Uterus (tissue), 2 donors: ENCODE data around the gene ATG5.

ENCODE experiments used
- POLR2A ChIP-seq, 2 donors: fragments of 450-650 bp; IDR thresholded peaks; one replicate each; pipeline ENCODE4 v1.6.1; 2016; ENCODE audit warnings: antibody characterized with exemption in 2 of 2, mild to moderate bottlenecking in 1 of 2, moderate library complexity in 1 of 2
- TF ChIP-seq, protein P1 (sequence below), 4 experiments: fragments of 200-600 bp in 2 of 4; fragments of 450-650 bp in 2 of 4; sonication (generic) in 2 of 4; IDR thresholded peaks; one replicate each; pipeline ENCODE4 v1.5.1; 2016 to 2019; ENCODE audit warnings: antibody characterized with exemption in 4 of 4, mild to moderate bottlenecking in 2 of 4, moderate library complexity in 1 of 4

DNA sequence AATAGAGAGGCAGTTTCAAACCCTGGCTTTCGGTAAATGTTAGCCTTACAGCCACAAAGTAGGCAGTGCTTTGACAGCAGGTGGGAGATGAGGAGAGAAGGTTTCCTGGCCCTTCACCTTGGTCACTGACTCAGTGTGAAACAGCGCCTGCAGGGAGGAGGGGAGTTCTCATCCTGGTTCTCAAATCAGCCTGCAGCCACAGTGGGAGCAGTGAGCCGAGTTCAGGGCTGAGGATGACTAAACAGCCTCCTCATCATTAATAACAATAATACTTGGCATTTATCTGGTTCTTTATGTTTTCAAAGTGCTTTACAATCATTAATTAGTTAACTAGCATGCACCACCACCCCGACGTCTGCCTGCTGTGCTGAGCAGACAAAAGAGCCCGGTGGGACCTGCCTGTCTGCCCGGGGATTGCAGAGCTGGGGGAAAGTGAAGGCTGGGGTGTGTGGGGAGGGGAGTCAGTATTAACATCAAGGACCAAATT is 179.8 kb downstream of the ATG5 start:
- TF ChIP-seq, protein P1, sequence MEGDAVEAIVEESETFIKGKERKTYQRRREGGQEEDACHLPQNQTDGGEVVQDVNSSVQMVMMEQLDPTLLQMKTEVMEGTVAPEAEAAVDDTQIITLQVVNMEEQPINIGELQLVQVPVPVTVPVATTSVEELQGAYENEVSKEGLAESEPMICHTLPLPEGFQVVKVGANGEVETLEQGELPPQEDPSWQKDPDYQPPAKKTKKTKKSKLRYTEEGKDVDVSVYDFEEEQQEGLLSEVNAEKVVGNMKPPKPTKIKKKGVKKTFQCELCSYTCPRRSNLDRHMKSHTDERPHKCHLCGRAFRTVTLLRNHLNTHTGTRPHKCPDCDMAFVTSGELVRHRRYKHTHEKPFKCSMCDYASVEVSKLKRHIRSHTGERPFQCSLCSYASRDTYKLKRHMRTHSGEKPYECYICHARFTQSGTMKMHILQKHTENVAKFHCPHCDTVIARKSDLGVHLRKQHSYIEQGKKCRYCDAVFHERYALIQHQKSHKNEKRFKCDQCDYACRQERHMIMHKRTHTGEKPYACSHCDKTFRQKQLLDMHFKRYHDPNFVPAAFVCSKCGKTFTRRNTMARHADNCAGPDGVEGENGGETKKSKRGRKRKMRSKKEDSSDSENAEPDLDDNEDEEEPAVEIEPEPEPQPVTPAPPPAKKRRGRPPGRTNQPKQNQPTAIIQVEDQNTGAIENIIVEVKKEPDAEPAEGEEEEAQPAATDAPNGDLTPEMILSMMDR (IDR thresholded peaks at IDR 0.05): no peak
- no peak for TF ChIP-seq POLR2A (IDR thresholded peaks at IDR 0.05)
